Measurements from ENCODE around the gene TBPL1.

TBPL1 gene

GRCh38 chr6:134022650-134023049 lies 69.6 kb downstream of the TBPL1 start:
- DNase-seq (ENCODE audit: low read depth), result no peak
- no peak overlapping the region for H3K4me3 ChIP-seq (ENCODE audit: low read length)
- no peak for TF ChIP-seq CTCF (IDR thresholded peaks at IDR 0.05; ENCODE audit: insufficient read depth, low read depth, low read length, missing control alignments)

- no peak for TF ChIP-seq CTCF (IDR thresholded peaks at IDR 0.05; ENCODE audit: insufficient read depth, low read depth, low read length, missing control alignments)
- no peak overlapping the region for H3K4me3 ChIP-seq (ENCODE audit: low read length)
- peak; percentile 65 for DNase-seq (ENCODE audit: low read depth)
These were observed 73.6 kb downstream of the TBPL1 start for GRCh38 chr6:134026597-134026996.

GRCh38 chr6:134028438-134028837 lies 75.4 kb downstream of the TBPL1 start:
- no peak overlapping the region for H3K4me3 ChIP-seq (ENCODE audit: low read length)
- no peak for TF ChIP-seq CTCF (IDR thresholded peaks at IDR 0.05; ENCODE audit: insufficient read depth, low read depth, low read length, missing control alignments)
- no peak for DNase-seq (ENCODE audit: low read depth)

GRCh38 chr6:134029495-134030455 lies 76.8 kb downstream of the TBPL1 start:
- H3K4me3 ChIP-seq (ENCODE audit: low read length), result no peak overlapping the region
- peak; percentile 48 for DNase-seq (ENCODE audit: low read depth)
- TF ChIP-seq CTCF (IDR thresholded peaks at IDR 0.05; ENCODE audit: insufficient read depth, low read depth, low read length, missing control alignments), result no peak

GRCh38 chr6:134031696-134032255 lies 78.8 kb downstream of the TBPL1 start:
- DNase-seq (ENCODE audit: low read depth), result peak; percentile 40
- TF ChIP-seq CTCF (IDR thresholded peaks at IDR 0.05; ENCODE audit: insufficient read depth, low read depth, low read length, missing control alignments), result no peak
- H3K4me3 ChIP-seq (ENCODE audit: low read length), result no peak overlapping the region

- TF ChIP-seq CTCF (IDR thresholded peaks at IDR 0.05; ENCODE audit: insufficient read depth, low read depth, low read length, missing control alignments), result no peak
- DNase-seq (ENCODE audit: low read depth), result no peak
These were observed 81.5 kb downstream of the TBPL1 start for GRCh38 chr6:134034478-134034877.

More at GRCh38 chr6:134034478-134034877, 81.5 kb downstream of the TBPL1 start:
- H3K4me3 ChIP-seq (ENCODE audit: low read length), result no peak overlapping the region
